C4-2B (cell line): ENCODE data around the gene TTYH3.

Experiments used
- CTCF ChIP-seq: fragments of 450-650 bp; conservative IDR thresholded peaks from 2 replicates; pipeline ENCODE4 v1.5.1; 2017; ENCODE audit warnings: mild to moderate bottlenecking
- ZFX ChIP-seq: fragments of 450-650 bp; IDR thresholded peaks from 2 replicates; pipeline ENCODE4 v1.6.1; 2017

- TF ChIP-seq CTCF, result no peak
- TF ChIP-seq ZFX, result no peak
Observed at GRCh38 chr7:2632733-2633537, 1.1 kb downstream of the TTYH3 start.
